ENCODE results near the gene CLPTM1L.

CLPTM1L gene

DNA sequence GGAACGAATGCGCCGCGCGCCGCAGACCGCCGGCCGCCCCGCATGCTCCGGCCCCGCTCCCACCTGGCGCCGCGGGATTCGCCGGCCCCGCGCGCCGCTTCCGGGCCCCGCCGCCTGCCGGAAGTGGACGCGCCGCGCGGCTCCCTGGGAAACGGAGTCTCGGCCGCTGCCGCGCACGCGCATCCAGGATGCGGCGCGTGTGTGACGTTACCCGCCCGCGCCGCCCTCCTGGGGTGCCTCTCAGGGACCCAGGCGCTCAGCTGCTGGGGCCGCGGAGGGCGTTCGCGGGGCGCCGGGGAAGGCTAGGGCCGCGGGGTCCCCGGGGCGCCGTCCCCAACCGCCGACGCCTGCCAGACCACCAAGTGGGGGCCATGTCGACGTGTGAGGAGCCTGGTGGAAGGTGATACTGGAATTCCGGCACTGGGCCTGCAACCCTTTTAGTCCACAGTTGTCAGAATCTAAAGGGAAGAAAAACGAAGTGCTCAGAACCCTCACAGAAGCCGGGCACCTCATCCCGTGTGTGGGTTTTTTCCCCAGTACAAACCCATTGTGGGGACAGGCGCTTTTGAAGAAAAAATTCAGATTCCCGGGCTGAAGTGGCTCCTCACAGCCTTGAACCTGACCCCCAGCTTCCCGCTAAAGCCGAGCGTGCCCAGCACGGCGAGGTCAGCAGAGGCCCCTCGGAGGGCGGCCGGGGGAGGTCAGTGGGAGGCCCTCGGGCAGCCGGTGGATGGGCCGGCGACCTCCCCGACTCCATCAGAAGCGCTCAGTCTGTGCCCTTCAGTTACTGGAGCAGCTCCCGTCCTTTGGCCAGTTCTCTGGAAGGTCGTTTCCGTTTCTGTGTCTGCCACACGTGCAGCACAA, at the start of gene CLPTM1L:
Gene CLPTM1L, minus strand, starts transcription at position 125 of the 864 bp plus-strand sequence. CDS start 258 bp downstream, outside the sequence.
- in situ Hi-C loops (cut with HindIII; ENCODE audit: low sequenced_read_pairs), result no loop called here
- peak; percentile 81 for DNase-seq (ENCODE audit: low read depth, low spot score)
- no peak for TF ChIP-seq CTCF (IDR thresholded peaks at IDR 0.05; ENCODE audit: low read depth, low read length)
- H3K4me3 ChIP-seq (ENCODE audit: low read depth, low read length), result peak within 1 kb of the TSS; percentile 91

GRCh38 chr5:1393571-1394501, 48.9 kb upstream of the CLPTM1L start:
- in situ Hi-C loops (cut with HindIII; ENCODE audit: low sequenced_read_pairs), result no loop called here
- no peak overlapping the region for H3K4me3 ChIP-seq (ENCODE audit: low read depth, low read length)
- no peak for DNase-seq (ENCODE audit: low read depth, low spot score)
- TF ChIP-seq CTCF (IDR thresholded peaks at IDR 0.05; ENCODE audit: low read depth, low read length), result no peak

DNA sequence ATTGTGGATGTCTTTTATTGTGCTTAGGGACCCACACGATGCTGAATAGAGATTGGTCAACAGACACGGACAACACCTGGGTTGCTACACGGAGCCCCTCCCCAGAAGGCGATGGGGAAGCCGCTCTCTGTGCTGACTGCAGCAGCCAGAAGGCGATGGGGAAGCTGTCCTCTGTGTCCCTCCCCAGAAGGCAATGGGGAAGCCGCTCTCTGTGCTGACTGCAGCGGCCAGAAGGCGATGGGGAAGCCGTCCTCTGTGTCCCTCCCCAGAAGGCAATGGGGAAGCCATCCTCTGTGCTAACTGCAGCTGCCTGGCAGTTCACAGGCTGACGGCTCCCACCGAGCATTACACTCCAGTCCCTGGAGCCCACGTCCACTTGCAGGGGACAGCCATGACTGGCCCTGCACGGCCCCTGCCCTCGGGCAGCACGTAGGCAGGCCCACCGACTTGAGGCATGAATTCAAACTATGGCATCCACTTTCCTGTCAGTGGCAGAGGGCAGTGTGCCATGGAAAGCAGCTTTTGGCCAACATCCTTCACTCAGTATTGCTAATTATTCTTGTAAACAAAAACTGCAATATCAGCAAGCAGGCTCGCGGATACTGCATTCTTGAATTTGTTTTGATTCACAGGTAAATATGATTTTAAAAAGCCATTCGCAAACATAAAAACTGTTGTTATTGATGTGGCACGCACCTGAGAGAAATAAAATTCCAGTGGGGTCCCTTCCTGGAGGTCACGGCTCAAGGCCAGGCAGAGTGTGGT, 48.1 kb upstream of the CLPTM1L start:
- TF ChIP-seq CTCF (IDR thresholded peaks at IDR 0.05; ENCODE audit: low read depth, low read length), result no peak
- H3K4me3 ChIP-seq (ENCODE audit: low read depth, low read length), result no peak overlapping the region
- in situ Hi-C loops (cut with HindIII; ENCODE audit: low sequenced_read_pairs), result no loop called here
- no peak for DNase-seq (ENCODE audit: low read depth, low spot score)

- in situ Hi-C loops (cut with HindIII; ENCODE audit: low sequenced_read_pairs), result no loop called here
- no peak for TF ChIP-seq CTCF (IDR thresholded peaks at IDR 0.05; ENCODE audit: low read depth, low read length)
- no peak for DNase-seq (ENCODE audit: low read depth, low spot score)
- no peak overlapping the region for H3K4me3 ChIP-seq (ENCODE audit: low read depth, low read length)
Measured at GRCh38 chr5:1392261-1392660, 47.4 kb upstream of the CLPTM1L start.

DNA sequence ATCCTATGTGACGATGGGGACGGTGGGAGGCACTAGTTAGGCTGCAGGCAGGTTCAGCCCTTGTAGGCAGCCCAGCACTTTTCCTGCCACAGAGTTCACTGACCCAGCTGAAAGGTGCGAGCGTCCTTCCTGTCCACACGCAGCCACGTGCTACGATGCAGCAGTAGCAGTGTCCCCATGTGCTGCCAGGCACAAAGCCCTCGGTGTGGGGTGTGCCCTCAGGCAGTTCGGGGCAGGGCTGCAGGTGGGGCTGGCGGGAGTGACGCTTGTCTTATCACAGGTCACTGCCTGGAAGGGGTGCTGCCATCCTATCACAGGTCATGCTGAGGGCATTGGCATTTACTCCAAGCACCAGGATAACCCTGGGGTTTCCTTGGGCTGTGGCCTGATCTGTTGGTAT, 46.8 kb upstream of the CLPTM1L start:
- H3K4me3 ChIP-seq (ENCODE audit: low read depth, low read length), result no peak overlapping the region
- TF ChIP-seq CTCF (IDR thresholded peaks at IDR 0.05; ENCODE audit: low read depth, low read length), result no peak
- no peak for DNase-seq (ENCODE audit: low read depth, low spot score)
- in situ Hi-C loops (cut with HindIII; ENCODE audit: low sequenced_read_pairs), result no loop called here
